ENCODE results near the gene MEG3. TPM values are rescaled to one million over a fixed set of nuclear protein-coding genes. Genes with fewer than 3 reads are reported as not detected.

MEG3 gene
- total RNA-seq, 5 donors from 2014 or later (not counting 1 experiment from before 2014, with no cell fraction given) = 2.3 to 3.4 (median 2.4) TPM; not detected in 2

DNA sequence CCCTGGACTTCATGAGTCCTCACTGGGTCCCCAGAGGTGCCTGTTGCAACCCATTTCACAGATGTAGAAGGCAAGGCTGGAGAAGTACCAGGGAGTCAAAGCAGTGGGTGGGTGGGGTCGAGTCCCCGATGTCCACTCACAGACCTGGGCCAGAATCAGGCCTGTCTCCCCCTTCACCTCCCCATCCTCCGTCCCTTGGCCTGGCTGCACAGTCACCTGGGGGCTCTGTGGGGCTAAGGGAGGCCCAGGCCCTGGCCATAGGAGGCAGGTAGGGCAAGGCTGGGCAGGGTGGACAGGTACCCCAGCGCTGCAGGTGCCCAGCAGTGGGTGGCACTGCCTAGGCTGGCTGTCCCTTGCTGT is 48.1 kb downstream of the MEG3 start:
- no peaks in the 10 kb centered on the region for H3K36me3 ChIP-seq (ENCODE audit: control insufficient read depth in 2 of 2, extremely low read depth in 1 of 2, insufficient read depth in 1 of 2, low read length in 1 of 2)
- no peak overlapping the region for H3K4me3 Mint-ChIP-seq
- H3K27me3 ChIP-seq (replicated peaks in 1 of 2; ENCODE audit: control insufficient read depth in 2 of 2, extremely low read depth in 1 of 2, insufficient read depth in 2 of 2, low read length in 1 of 2) = peaks cover 0 to 44% of the 10 kb centered on the region in 2 experiments
- H3K36me3 Mint-ChIP-seq = no peaks in the 10 kb centered on the region
- H3K4me1 Mint-ChIP-seq = peaks cover 0 to 5% (median 0%) of the 10 kb centered on the region in 3 donors
- H3K27ac ChIP-seq (ENCODE audit: low read length) = no peak overlapping the region
- H3K27ac Mint-ChIP-seq = no peak overlapping the region
- peaks cover 6 to 10% of the 10 kb centered on the region in 2 donors for H3K27me3 Mint-ChIP-seq
- no peaks in the 10 kb centered on the region for H3K4me1 ChIP-seq (ENCODE audit: control insufficient read depth in 1 of 2, extremely low read depth in 1 of 2, insufficient read depth in 2 of 2, low read length in 2 of 2)
- no peaks in the 10 kb centered on the region for H3K9me3 ChIP-seq
- ChIA-PET POLR2A (no interaction called here), CTCF (no interaction called here)
- H3K9me3 Mint-ChIP-seq = no peaks in the 10 kb centered on the region
- 87% methylated on average over 2 of the region's 4 CpGs for WGBS (ENCODE audit: insufficient coverage)
- no peak overlapping the region for H3K4me3 ChIP-seq (ENCODE audit: control insufficient read depth in 1 of 2, extremely low read depth in 1 of 2, low read length in 1 of 2)
- no peak for DNase-seq
- no peak for ATAC-seq (replicated peaks in 1 of 4)

DNA sequence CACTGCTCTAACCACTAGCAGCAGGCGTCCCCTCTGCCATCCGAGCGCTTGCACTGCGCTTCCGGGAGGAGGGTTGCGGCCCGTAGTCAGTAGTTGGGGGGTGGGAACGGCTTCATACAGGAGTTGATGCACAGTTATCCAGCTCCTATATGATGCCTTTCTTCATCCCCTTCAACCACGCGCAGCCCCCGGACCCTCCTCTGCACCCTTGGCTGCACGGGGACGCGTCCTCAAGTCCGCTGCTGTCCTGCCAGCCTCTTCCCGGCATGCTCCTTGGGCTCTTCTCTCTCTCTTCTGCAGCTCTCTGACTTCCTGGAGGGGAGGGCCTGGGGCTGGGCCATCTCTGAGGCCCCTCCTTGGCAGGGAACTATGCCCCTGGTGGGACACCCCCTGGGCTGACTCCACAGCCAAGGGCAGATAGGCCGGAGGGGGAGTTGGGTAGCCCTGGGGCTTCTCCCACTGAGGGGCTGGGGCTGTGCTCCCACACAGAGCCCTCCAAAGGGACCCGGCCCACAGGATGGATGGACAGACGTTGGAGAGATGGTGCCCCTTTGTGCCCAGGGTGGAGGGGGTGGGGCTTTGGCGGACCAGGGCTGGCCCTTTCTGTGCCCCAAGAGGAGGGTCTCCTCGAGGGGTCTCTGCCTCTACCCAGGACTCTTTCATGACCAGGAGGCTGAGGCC is 48.6 kb downstream of the MEG3 start:
- Mint-ChIP-seq H3K9me3 (no peaks in the 10 kb centered on the region), H3K4me3 (no peak overlapping the region), H3K4me1 (peaks cover 0 to 5% (median 0%) of the 10 kb centered on the region in 3 donors), H3K27ac (no peak overlapping the region), H3K27me3 (peaks cover 6 to 10% of the 10 kb centered on the region in 2 donors), H3K36me3 (no peaks in the 10 kb centered on the region)
- ATAC-seq (replicated peaks in 1 of 4) = no peak
- ChIA-PET POLR2A (no interaction called here), CTCF (no interaction called here)
- 97% methylated on average over 8 of the region's 21 CpGs for WGBS (ENCODE audit: insufficient coverage)
- Histone ChIP-seq H3K27me3 (replicated peaks in 1 of 2; ENCODE audit: control insufficient read depth in 2 of 2, extremely low read depth in 1 of 2, insufficient read depth in 2 of 2, low read length in 1 of 2) (peaks cover 0 to 49% of the 10 kb centered on the region in 2 experiments), H3K27ac (ENCODE audit: low read length) (no peak overlapping the region), H3K9me3 (no peaks in the 10 kb centered on the region), H3K4me3 (ENCODE audit: control insufficient read depth in 1 of 2, extremely low read depth in 1 of 2, low read length in 1 of 2) (no peak overlapping the region), H3K36me3 (ENCODE audit: control insufficient read depth in 2 of 2, extremely low read depth in 1 of 2, insufficient read depth in 1 of 2, low read length in 1 of 2) (no peaks in the 10 kb centered on the region), H3K4me1 (ENCODE audit: control insufficient read depth in 1 of 2, extremely low read depth in 1 of 2, insufficient read depth in 2 of 2, low read length in 2 of 2) (no peaks in the 10 kb centered on the region)
- no peak for DNase-seq

DNA sequence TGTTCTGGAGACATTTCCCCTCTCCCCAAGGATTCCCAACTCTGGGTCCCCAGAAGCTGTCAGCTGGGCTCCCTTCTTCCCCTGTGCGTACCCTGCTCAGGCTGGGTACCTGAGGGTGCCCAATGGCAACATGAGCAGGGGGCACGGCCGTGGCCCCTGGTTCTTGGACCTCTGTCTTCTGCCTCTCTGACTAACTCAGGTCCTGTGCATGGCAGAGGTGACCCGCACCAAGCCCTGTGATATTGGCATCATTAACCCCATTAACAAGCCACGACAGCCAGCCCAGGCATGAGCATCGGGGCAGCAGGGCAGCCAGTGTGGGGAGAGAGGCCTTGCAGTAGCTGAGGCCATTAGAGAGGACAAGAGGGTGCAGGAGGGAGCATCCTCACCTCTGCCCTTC is 49.2 kb downstream of the MEG3 start:
- Mint-ChIP-seq H3K9me3 (no peaks in the 10 kb centered on the region), H3K4me1 (peaks cover 0 to 5% (median 0%) of the 10 kb centered on the region in 3 donors), H3K27me3 (peaks cover 6 to 10% of the 10 kb centered on the region in 2 donors), H3K27ac (no peak overlapping the region), H3K4me3 (no peak overlapping the region), H3K36me3 (no peaks in the 10 kb centered on the region)
- Histone ChIP-seq H3K4me3 (ENCODE audit: control insufficient read depth in 1 of 2, extremely low read depth in 1 of 2, low read length in 1 of 2) (no peak overlapping the region), H3K36me3 (ENCODE audit: control insufficient read depth in 2 of 2, extremely low read depth in 1 of 2, insufficient read depth in 1 of 2, low read length in 1 of 2) (no peaks in the 10 kb centered on the region), H3K27me3 (replicated peaks in 1 of 2; ENCODE audit: control insufficient read depth in 2 of 2, extremely low read depth in 1 of 2, insufficient read depth in 2 of 2, low read length in 1 of 2) (peaks cover 0 to 52% of the 10 kb centered on the region in 2 experiments), H3K4me1 (ENCODE audit: control insufficient read depth in 1 of 2, extremely low read depth in 1 of 2, insufficient read depth in 2 of 2, low read length in 2 of 2) (no peaks in the 10 kb centered on the region), H3K9me3 (no peaks in the 10 kb centered on the region), H3K27ac (ENCODE audit: low read length) (no peak overlapping the region)
- ChIA-PET POLR2A (no interaction called here), CTCF (no interaction called here)
- WGBS (ENCODE audit: insufficient coverage) = 95% methylated on average over 3 of the region's 6 CpGs
- ATAC-seq (replicated peaks in 1 of 4) (no peak), DNase-seq (no peak)

DNA sequence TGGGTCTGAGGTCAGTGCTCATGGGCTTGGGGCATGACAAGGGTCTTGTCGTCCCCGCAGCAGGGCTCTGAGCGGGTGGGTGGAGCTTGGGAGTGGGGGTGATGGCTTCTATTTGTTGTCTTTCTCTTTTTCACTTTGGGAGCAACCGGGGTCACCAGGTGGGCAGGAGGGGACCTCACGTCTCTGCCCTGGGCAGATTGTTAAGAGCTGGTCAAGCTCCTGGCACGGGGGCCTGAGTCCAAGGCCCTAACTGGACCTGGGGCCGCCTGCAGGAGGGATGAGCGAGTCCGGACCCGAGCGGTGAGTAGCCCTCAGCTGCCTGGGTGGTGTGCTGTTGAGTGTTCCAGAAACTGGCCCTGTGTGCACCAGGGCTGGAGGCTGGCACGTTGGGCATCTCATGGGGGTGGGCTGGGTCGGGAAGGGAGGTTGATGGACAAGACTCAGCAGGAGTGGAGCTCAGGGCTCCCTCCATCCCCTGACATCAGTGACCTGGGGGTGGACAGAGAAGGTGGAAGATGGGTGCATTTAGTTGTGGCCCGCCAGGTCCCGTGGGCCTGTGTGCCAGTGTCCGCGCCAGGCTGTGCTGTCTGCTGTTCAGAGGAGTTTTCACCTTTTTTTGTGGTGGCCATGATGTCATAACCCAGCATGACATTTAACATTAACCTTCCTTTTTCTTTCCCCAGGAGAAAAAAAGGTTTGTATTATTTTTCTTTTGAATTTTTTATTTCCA is 50.1 kb downstream of the MEG3 start:
- no peak overlapping the region for H3K4me3 ChIP-seq (ENCODE audit: control insufficient read depth in 1 of 2, extremely low read depth in 1 of 2, low read length in 1 of 2)
- H3K27ac ChIP-seq (ENCODE audit: low read length) = no peak overlapping the region
- WGBS (ENCODE audit: insufficient coverage) = 80% methylated on average over 11 of the region's 17 CpGs
- Mint-ChIP-seq H3K27ac (no peak overlapping the region), H3K36me3 (no peaks in the 10 kb centered on the region), H3K4me1 (peaks cover 0 to 5% (median 0%) of the 10 kb centered on the region in 3 donors), H3K9me3 (no peaks in the 10 kb centered on the region), H3K4me3 (no peak overlapping the region), H3K27me3 (peaks cover 6 to 10% of the 10 kb centered on the region in 2 donors)
- ChIA-PET POLR2A (no interaction called here), CTCF (no interaction called here)
- ATAC-seq (replicated peaks in 1 of 4) = no peak
- no peaks in the 10 kb centered on the region for H3K9me3 ChIP-seq
- peaks cover 0 to 52% of the 10 kb centered on the region in 2 experiments for H3K27me3 ChIP-seq (replicated peaks in 1 of 2; ENCODE audit: control insufficient read depth in 2 of 2, extremely low read depth in 1 of 2, insufficient read depth in 2 of 2, low read length in 1 of 2)
- no peaks in the 10 kb centered on the region for H3K36me3 ChIP-seq (ENCODE audit: control insufficient read depth in 2 of 2, extremely low read depth in 1 of 2, insufficient read depth in 1 of 2, low read length in 1 of 2)
- DNase-seq = no peak
- H3K4me1 ChIP-seq (ENCODE audit: control insufficient read depth in 1 of 2, extremely low read depth in 1 of 2, insufficient read depth in 2 of 2, low read length in 2 of 2) = no peaks in the 10 kb centered on the region

DNA sequence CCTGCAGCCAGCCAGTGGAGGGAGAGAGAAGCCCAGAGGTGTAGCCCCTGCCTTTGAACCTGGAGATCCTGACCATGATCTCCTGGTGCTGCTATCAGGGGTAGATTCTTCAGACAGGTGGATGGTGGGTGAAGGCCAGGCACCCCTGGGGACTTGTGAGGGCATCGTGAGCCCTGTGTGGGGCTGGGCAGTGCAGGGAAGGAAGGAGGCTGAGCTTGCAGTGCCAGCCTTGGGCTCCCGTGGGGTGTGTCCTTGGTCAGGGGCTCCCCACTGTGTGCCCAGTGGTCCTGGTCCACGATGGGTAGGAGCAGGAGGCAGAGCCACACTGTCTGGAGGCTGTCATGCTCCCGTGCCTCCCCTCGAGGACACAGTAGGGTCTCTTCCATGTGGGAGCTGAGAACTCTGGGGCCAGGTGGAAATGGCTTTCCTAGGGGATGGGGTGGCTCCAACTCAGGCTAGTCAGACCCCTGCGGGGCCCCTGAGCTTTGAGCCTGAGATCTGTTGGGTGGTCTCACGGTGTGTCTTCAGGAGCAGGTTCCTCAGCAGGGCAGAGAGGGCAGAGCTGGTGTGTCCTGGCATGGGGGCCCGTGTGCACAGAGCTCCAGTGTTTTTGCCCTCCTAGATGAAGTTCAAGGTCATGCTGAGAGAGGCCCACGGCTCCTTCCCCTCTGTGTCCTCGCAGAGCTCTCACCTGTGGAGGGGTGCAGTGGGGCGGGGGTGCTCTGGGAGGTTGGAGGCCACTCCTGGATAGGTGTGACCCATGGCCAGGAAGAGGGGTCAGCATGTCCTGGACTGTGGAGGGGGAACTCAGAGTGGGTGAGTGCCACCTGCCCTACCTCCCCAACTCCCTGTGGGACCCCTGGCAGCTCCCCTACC is 52.6 kb downstream of the MEG3 start:
- no peaks in the 10 kb centered on the region for H3K9me3 ChIP-seq
- H3K4me3 ChIP-seq (ENCODE audit: control insufficient read depth in 1 of 2, extremely low read depth in 1 of 2, low read length in 1 of 2) = no peak overlapping the region
- no peaks in the 10 kb centered on the region for H3K4me1 Mint-ChIP-seq
- H3K36me3 Mint-ChIP-seq = no peaks in the 10 kb centered on the region
- no peak for DNase-seq
- H3K27ac ChIP-seq (ENCODE audit: low read length) = no peak overlapping the region
- peaks cover 6 to 10% of the 10 kb centered on the region in 2 donors for H3K27me3 Mint-ChIP-seq
- H3K9me3 Mint-ChIP-seq = peaks cover 0 to 2% (median 0%) of the 10 kb centered on the region in 3 donors
- POLR2A ChIA-PET = no interaction called here
- H3K4me3 Mint-ChIP-seq = no peak overlapping the region
- ATAC-seq (replicated peaks in 1 of 4) = no peak
- CTCF ChIA-PET = no interaction called here
- peaks cover 0 to 56% of the 10 kb centered on the region in 2 experiments for H3K27me3 ChIP-seq (replicated peaks in 1 of 2; ENCODE audit: control insufficient read depth in 2 of 2, extremely low read depth in 1 of 2, insufficient read depth in 2 of 2, low read length in 1 of 2)
- WGBS (ENCODE audit: insufficient coverage) = 69% methylated on average over 9 of the region's 11 CpGs
- H3K27ac Mint-ChIP-seq = no peak overlapping the region
- H3K36me3 ChIP-seq (ENCODE audit: control insufficient read depth in 2 of 2, extremely low read depth in 1 of 2, insufficient read depth in 1 of 2, low read length in 1 of 2) = no peaks in the 10 kb centered on the region
- no peaks in the 10 kb centered on the region for H3K4me1 ChIP-seq (ENCODE audit: control insufficient read depth in 1 of 2, extremely low read depth in 1 of 2, insufficient read depth in 2 of 2, low read length in 2 of 2)

DNA sequence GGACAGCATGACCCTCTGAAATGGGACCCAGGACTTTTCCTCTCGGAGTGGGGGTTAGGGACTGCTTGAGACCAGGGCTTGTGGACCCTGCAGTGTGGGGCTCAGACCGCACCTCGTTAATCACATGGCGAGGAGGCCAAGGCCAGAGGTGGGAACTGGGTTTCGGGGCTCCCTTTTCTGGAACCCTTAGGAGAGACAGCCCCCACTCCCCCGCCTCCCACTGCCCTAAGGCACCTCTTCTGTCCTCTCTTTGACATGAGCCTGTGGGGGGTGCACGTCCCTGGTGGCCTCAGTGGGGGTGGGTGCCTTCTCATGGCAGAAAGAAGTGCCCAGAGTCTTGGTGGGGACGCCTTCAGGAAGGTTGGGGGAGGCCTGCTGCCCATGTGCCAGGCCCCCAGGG is 53.3 kb downstream of the MEG3 start:
- WGBS (ENCODE audit: insufficient coverage) = 80% methylated on average over 3 of the region's 8 CpGs

More for the DNA sequence above, 53.3 kb downstream of the MEG3 start:
- Histone ChIP-seq H3K27me3 (replicated peaks in 1 of 2; ENCODE audit: control insufficient read depth in 2 of 2, extremely low read depth in 1 of 2, insufficient read depth in 2 of 2, low read length in 1 of 2) (peaks cover 0 to 51% of the 10 kb centered on the region in 2 experiments), H3K9me3 (no peaks in the 10 kb centered on the region), H3K4me3 (ENCODE audit: control insufficient read depth in 1 of 2, extremely low read depth in 1 of 2, low read length in 1 of 2) (no peak overlapping the region), H3K4me1 (ENCODE audit: control insufficient read depth in 1 of 2, extremely low read depth in 1 of 2, insufficient read depth in 2 of 2, low read length in 2 of 2) (no peaks in the 10 kb centered on the region), H3K27ac (ENCODE audit: low read length) (no peak overlapping the region), H3K36me3 (ENCODE audit: control insufficient read depth in 2 of 2, extremely low read depth in 1 of 2, insufficient read depth in 1 of 2, low read length in 1 of 2) (no peaks in the 10 kb centered on the region)
- ChIA-PET CTCF (no interaction called here), POLR2A (no interaction called here)
- no peak for ATAC-seq (replicated peaks in 1 of 4)
- no peak overlapping the region for H3K4me3 Mint-ChIP-seq
- no peak for DNase-seq
- H3K27ac Mint-ChIP-seq = no peak overlapping the region
- H3K4me1 Mint-ChIP-seq = no peaks in the 10 kb centered on the region
- H3K36me3 Mint-ChIP-seq = no peaks in the 10 kb centered on the region
- peaks cover 0 to 2% (median 0%) of the 10 kb centered on the region in 3 donors for H3K9me3 Mint-ChIP-seq
- H3K27me3 Mint-ChIP-seq = peaks cover 6 to 11% of the 10 kb centered on the region in 2 donors

Data from T-cell (primary cell).